HG03103 (cell line): ENCODE measurements around the gene ACIN1.

ENCODE experiments used
- ATAC-seq: cut with Tn5 transposase; IDR thresholded peaks from one replicate; pipeline ENCODE4 v1.9.1; 2021; ENCODE audit warnings: low read depth; ENCODE audit not compliant: unreplicated experiment

ACIN1 gene

DNA sequence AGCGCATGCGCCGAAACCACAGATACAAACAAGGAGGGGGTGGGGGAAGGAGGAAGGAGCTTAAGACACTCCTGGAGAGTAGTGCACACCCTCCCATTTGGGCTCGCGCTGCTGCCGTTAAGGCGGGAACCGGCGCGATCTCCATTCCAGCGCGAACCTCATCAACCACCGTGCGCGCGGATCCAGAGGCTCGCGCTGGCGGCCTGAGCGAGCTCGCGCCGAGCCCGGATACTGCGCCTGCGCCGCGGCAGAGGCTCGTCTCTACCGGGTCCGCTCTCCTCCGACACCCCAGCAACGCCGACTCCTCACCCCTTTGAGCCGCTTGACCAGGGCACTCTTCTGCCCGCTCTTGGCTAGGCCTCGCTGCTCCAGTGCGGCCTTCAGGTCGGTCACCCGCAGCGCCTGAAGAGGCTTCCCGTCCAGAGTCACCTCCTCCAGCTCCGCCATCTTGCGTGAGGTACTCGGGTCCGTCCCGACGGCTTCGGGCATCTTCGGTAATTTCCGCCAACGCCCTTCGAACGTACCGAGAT, at the start of gene ACIN1:
Gene ACIN1 (minus strand): TSS at position 471 of the 530 bp plus-strand sequence. CDS start 24 bp downstream, at position 447.
- ATAC-seq, result peak; percentile 33

DNA sequence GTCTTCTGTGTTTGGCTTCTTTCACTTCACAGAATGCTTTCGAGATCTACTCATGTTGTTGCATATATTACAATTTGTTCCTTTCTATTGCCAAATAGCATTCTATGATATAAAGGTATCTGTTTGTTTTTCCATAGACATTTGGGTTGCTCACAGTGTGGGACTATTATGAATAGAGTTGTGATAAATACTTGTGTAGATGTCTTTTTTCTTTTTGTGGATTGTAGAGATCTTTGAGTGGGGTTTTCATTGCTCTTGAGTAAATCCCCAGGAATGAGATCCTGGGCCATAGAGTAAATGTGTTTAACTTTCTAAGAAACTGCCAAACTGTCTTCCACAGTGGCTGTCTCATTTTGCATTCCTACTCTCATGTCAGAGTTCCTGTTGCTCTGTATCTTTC, 49.0 kb upstream of the ACIN1 start:
- ATAC-seq, result no peak

DNA sequence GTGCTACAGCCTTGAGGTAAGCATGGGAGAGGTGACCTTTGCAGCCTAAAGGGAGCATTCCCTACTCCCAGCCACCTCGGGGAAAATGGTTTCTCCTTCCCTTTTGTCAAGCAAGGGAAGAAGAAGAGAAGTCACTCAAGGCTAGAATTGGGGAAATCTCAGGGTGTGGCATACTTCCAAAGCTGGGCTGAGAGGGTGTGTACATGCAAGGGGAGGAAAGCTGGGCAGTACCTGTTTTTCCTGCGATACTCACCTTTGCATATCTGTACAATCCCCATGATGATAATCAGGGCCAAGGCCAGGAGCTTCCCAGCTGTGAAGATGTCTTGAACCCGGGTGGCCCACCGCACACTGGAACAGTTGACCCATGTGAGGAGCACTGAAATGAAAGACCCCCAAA, 47.9 kb upstream of the ACIN1 start:
- ATAC-seq, result no peak

- ATAC-seq, result no peak
Measured at GRCh38 chr14:23141706-23142444, 46.9 kb upstream of the ACIN1 start.

- ATAC-seq, result no peak
Measured at GRCh38 chr14:23140371-23140770, 45.4 kb upstream of the ACIN1 start.

GRCh38 chr14:23139874-23140273, 44.9 kb upstream of the ACIN1 start:
- no peak for ATAC-seq

DNA sequence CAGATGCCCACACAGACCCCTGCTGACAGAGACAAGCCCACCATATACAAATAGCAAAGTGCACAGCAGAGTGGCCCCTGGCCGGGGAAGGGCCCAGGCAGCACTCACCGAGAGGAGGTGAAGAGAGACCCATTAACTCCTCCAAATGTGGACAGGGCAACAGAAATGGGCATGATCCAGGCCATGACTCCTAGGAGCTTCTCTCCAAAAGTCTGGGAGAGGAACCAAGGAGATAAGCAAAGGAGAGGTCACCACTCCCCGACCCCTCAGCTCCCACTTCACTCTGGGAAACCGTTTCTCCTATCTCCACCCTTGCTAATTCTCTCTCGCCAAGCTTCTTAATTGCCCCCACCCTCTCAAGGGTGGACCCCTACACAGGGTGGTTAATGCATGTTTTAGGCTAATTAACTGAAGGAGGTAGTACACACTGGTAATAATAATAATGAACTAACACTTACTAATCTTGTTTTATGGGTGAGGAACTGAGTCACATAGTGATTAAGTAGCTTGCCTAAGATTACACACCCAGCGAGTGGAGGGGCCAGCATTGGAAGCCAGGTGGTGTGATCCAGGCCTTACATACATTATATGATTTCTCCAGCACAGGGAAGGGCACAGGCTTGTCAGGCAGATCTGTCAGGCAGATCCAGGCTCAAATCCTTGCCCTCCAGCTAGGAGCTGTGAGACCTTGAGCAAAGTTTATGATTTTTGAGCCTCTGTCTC, 43.0 kb upstream of the ACIN1 start:
- ATAC-seq, result no peak

- ATAC-seq, result no peak
Measured at GRCh38 chr14:23137192-23137812, 42.4 kb upstream of the ACIN1 start.

DNA sequence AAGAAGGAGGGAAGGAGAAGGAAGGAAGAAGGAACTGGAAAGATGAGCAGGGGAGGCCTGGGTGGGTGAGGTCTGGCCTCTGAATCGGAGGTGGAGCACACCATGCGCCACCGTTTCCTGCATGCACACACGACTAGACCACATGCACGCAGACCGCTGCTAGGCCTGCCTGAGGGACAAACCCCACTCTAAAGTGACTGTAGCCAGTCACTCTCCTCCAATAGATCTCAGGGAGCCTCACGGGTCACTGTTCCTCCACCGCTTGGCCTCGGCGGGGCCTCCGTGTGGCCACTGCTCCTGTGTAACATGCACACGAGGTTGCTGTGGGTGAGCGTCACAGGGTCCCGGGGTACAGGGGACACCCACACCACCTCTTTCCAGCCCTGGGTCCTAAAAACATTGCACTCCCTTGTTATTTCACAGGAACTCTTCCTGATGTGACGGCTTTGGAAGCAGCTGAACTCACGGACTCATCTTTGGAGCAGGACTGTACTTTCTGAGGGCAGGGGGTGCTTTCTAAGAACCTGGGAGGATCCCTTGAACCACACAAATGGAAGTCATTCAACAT, 41.7 kb upstream of the ACIN1 start:
- ATAC-seq, result no peak

DNA sequence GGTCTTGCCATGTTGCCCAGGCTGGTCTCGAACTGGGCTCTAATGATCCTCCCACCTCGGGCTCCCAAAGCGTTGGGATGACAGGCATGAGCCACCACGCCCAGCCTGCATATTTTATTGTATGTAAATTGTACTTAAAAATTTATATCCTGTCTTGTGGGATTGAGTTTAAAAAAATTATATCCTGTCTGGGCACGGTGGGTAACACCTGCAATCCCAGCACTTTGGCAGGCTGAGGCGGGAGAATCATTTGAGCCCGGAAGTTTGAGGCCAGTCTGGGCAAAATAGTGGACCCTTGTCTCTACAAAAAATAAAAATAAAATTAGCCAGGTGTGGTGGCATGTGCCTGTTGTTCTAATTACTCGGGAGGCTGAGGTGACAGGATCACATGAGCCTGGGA, 38.0 kb upstream of the ACIN1 start:
- no peak for ATAC-seq

- ATAC-seq, result no peak
Measured at GRCh38 chr14:23131482-23131881, 36.5 kb upstream of the ACIN1 start.

DNA sequence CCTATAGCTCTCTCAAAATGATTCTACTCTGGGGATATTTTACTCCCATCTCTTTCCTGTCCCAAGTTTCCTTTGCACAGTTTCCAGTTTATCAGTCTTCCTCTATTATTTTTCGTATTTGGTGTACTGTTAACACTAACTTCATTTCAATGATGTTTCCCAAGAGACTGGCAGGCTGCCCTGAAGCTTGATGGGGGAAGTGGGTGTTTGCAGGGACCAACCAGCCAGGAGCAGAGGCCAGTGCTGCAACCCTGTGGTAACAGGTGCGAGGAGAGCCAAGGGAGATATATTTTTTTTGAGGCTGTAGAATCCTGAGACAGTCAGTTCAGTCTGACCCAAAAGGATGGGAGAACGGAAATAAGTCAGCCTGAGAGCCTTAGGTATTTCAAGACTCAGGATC, 35.9 kb upstream of the ACIN1 start:
- ATAC-seq, result no peak

GRCh38 chr14:23129759-23130316, 34.9 kb upstream of the ACIN1 start:
- ATAC-seq, result no peak

- no peak for ATAC-seq
Measured at GRCh38 chr14:23128969-23129758, 34.2 kb upstream of the ACIN1 start.

GRCh38 chr14:23127861-23128260, 32.9 kb upstream of the ACIN1 start:
- no peak for ATAC-seq

- ATAC-seq, result no peak
Measured at GRCh38 chr14:23126548-23127278, 31.8 kb upstream of the ACIN1 start.

DNA sequence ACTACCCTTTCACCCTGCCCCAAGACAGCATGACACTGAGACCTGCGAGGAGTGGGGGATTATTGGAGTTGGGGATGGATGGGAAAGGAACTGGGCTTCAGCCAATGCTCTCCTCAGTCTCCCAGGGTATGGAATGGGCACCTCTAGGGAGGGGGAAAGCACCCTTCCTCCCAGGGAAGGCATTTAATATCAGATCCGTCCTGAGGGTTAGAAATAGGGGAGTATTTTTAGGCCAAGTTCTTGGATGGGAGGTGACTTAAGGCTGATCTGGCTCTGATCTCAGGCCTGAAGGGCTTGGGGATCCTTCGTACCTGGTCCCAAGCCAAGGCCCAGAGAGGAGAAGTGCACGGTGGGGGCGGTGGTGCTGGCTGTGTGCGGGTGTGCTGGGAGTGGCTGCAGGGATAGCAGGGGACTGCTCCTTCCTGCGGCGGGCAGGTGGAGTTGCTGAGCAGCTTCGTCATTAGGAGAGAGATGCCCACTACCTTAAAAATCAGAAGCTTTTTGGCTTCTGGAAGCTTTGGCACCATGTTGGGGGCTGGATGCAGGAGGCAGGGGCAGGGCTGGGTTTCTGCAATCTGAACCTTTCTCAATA, 31.1 kb upstream of the ACIN1 start:
- no peak for ATAC-seq

GRCh38 chr14:23125011-23125410, 30.1 kb upstream of the ACIN1 start:
- ATAC-seq, result no peak
